Brain microvascular endothelial cell (primary cell): ENCODE results near the gene TCHH.
"Not testable (repeated sequence)": the region's sequence is repeated elsewhere in the genome, so short reads cannot be mapped to it uniquely, and the experiment has no call there.

ENCODE experiments used
- DNase-seq: peaks from one replicate; pipeline ENCODE4 v3.0.0-alpha.2; 2020
- H3K27ac ChIP-seq: fragments of 250-450 bp; sonication (Bioruptor Pico); 2 replicates; pipeline ENCODE4 v1.5.1; 2020; ENCODE audit warnings: mild to moderate bottlenecking, moderate library complexity
- H3K27me3 ChIP-seq: fragments of 250-450 bp; sonication (Bioruptor Pico); replicated peaks from 2 replicates; pipeline ENCODE4 v1.5.1; 2020; ENCODE audit warnings: mild to moderate bottlenecking
- H3K36me3 ChIP-seq: fragments of 250-450 bp; sonication (Bioruptor Pico); replicated peaks from 2 replicates; pipeline ENCODE4 v1.5.1; 2020; ENCODE audit warnings: mild to moderate bottlenecking
- H3K4me3 ChIP-seq: 2 replicates; pipeline ENCODE4 v1.5.1; 2011; ENCODE audit warnings: low read depth, mild to moderate bottlenecking, control low read depth, low read length, moderate library complexity
- CTCF ChIP-seq: IDR thresholded peaks from 2 replicates; pipeline ENCODE4 v1.5.1; 2011; ENCODE audit warnings: low read depth, mild to moderate bottlenecking, moderate library complexity, low read length, control low read depth, inconsistent platforms; ENCODE audit errors: missing control alignments
- in situ Hi-C: cut with HindIII; loops from 2 replicates; pipeline ENCODE4 v1.10.0; 2017; ENCODE audit warnings: low sequenced_read_pairs, low pct_ligation_motif_present

Gene TCHH

GRCh38 chr1:152086760-152087159, 28.5 kb downstream of the TCHH start:
- in situ Hi-C loops = no loop called here
- no peak for TF ChIP-seq CTCF
- DNase-seq = no peak
- no peaks in the 10 kb centered on the region for H3K36me3 ChIP-seq
- H3K27ac ChIP-seq = no peak overlapping the region
- H3K4me3 ChIP-seq = no peak overlapping the region
- H3K27me3 ChIP-seq = no peaks in the 10 kb centered on the region

GRCh38 chr1:152084853-152085252, 30.4 kb downstream of the TCHH start:
- TF ChIP-seq CTCF = no peak
- Histone ChIP-seq H3K27me3 (no peaks in the 10 kb centered on the region), H3K4me3 (no peak overlapping the region), H3K36me3 (no peaks in the 10 kb centered on the region), H3K27ac (no peak overlapping the region)
- DNase-seq = no peak
- in situ Hi-C loops = no loop called here

GRCh38 chr1:152081026-152081425, 34.2 kb downstream of the TCHH start:
- H3K27me3 ChIP-seq, H3K36me3 ChIP-seq, in situ Hi-C loops, DNase-seq, H3K27ac ChIP-seq, H3K4me3 ChIP-seq: not testable (repeated sequence)

- H3K27me3 ChIP-seq, H3K36me3 ChIP-seq, in situ Hi-C loops, DNase-seq, H3K27ac ChIP-seq, H3K4me3 ChIP-seq: not testable (repeated sequence)
Measured at GRCh38 chr1:152080494-152080893, 34.8 kb downstream of the TCHH start.

GRCh38 chr1:152078831-152079441, 36.3 kb downstream of the TCHH start:
- in situ Hi-C loops = no loop called here
- Histone ChIP-seq H3K27ac (no peak overlapping the region), H3K4me3 (no peak overlapping the region), H3K36me3 (no peaks in the 10 kb centered on the region), H3K27me3 (peaks cover 4% of the 10 kb centered on the region)
- TF ChIP-seq CTCF = no peak
- DNase-seq = no peak

- H3K36me3 ChIP-seq = no peaks in the 10 kb centered on the region
- in situ Hi-C loops = no loop called here
Measured at GRCh38 chr1:152072311-152072710, 42.9 kb downstream of the TCHH start.

More at GRCh38 chr1:152072311-152072710, 42.9 kb downstream of the TCHH start:
- Histone ChIP-seq H3K4me3 (no peak overlapping the region), H3K27ac (no peak overlapping the region), H3K27me3 (peaks cover 6% of the 10 kb centered on the region)
- no peak for TF ChIP-seq CTCF
- DNase-seq = no peak
